Testis (tissue), 3 donors: ENCODE data around the gene NARS2. TPM values are rescaled to one million over a fixed set of nuclear protein-coding genes. Genes with fewer than 3 reads are reported as not detected.

Experiments used
- DNase-seq: peaks from one replicate; pipeline ENCODE4 v3.0.0-alpha.2; 2019
- H3K27ac ChIP-seq, 2 donors: fragments of 200-600 bp; sonication (generic); one replicate each; pipeline ENCODE4 v1.5.1; 2019
- H3K27me3 ChIP-seq: fragments of 200-600 bp; sonication (generic); one replicate; pipeline ENCODE4 v1.5.1; 2019
- H3K36me3 ChIP-seq: fragments of 200-600 bp; sonication (generic); one replicate; pipeline ENCODE4 v1.5.1; 2017; ENCODE audit warnings: low read depth; ENCODE audit errors: missing control alignments
- H3K4me1 ChIP-seq: fragments of 200-600 bp; sonication (generic); one replicate; pipeline ENCODE4 v1.5.1; 2019
- H3K4me3 ChIP-seq, 2 donors: fragments of 200-600 bp; sonication (generic); one replicate each; pipeline ENCODE4 v1.5.1; 2017 to 2019
- H3K9me3 ChIP-seq: fragments of 200-600 bp; sonication (generic); one replicate; pipeline ENCODE4 v1.5.1; 2017
- CTCF ChIP-seq, 3 experiments: fragments of 450-650 bp in 2 of 3; fragments of 200-600 bp in 1 of 3; sonication (generic) in 1 of 3; IDR thresholded peaks; one replicate each; pipeline ENCODE4 v1.5.1; 2016 to 2019; ENCODE audit warnings: antibody characterized with exemption in 3 of 3, mild to moderate bottlenecking in 2 of 3, moderate library complexity in 1 of 3
- POLR2A ChIP-seq: fragments of 450-650 bp; IDR thresholded peaks from one replicate; pipeline ENCODE4 v1.6.1; 2017; ENCODE audit warnings: antibody characterized with exemption, mild to moderate bottlenecking, moderate library complexity
- WGBS, 2 donors: methylation state at CpG; one replicate each; pipeline ENCODE4 v1.1.5; 2018; 5-methylcytosine and 5-hydroxymethylcytosine counted together
- intact Hi-C: fragments of 100-400 bp; cut with DNase I; formaldehyde crosslinking; loops from one replicate; pipeline ENCODE4 v1.15.1; 2023; ENCODE audit warnings: low total_unique reads
- polyA plus RNA-seq: library from polyadenylated mRNA; stranded (reverse); fragments of 350-450 nt; fragmentation: Illumina TruSeq; extraction: RNeasy Lipid Tissue Mini Kit (QIAGEN cat#74804); gene quantifications from one replicate; pipeline ENCODE4 v1.2.3, GENCODE V29; 2014; ENCODE audit warnings: low read depth, low replicate concordance; ENCODE audit not compliant: insufficient read depth
- total RNA-seq, 2 donors: library from RNA; depleted of rRNA; stranded (reverse); fragments of >200 nt; gene quantifications; one replicate each; pipeline ENCODE4 v1.2.3, GENCODE V29; 2016

Gene NARS2
- total and polyA plus RNA-seq, 3 donors from 2014 or later: 9.8 to 22.6 (median 21.3) TPM

GRCh38 chr11:78536933-78537332, 37.7 kb downstream of the NARS2 start:
- H3K4me1 ChIP-seq: no peaks in the 10 kb centered on the region
- H3K27ac ChIP-seq: no peak overlapping the region
- no peaks in the 10 kb centered on the region for H3K9me3 ChIP-seq
- no peaks in the 10 kb centered on the region for H3K27me3 ChIP-seq
- TF ChIP-seq CTCF (IDR thresholded peaks at IDR 0.05) (no peak), POLR2A (no peak)
- H3K36me3 ChIP-seq: no peaks in the 10 kb centered on the region
- DNase-seq: no peak
- H3K4me3 ChIP-seq: no peak overlapping the region
- WGBS, 2 donors: 83 to 90% methylated on average over 6 of the region's 6 CpGs
- intact Hi-C loops: no loop called here

GRCh38 chr11:78535920-78536319, 38.7 kb downstream of the NARS2 start:
- intact Hi-C loops: no loop called here
- no peak for DNase-seq
- H3K4me3 ChIP-seq: no peak overlapping the region
- no peaks in the 10 kb centered on the region for H3K27me3 ChIP-seq
- H3K27ac ChIP-seq: no peak overlapping the region
- H3K36me3 ChIP-seq: no peaks in the 10 kb centered on the region
- no peaks in the 10 kb centered on the region for H3K4me1 ChIP-seq
- 88 to 94% methylated on average over 2 of the region's 2 CpGs for WGBS, 2 donors
- no peak for TF ChIP-seq CTCF (IDR thresholded peaks at IDR 0.05)
- no peak for TF ChIP-seq POLR2A
- H3K9me3 ChIP-seq: no peaks in the 10 kb centered on the region

GRCh38 chr11:78535027-78535426, 39.6 kb downstream of the NARS2 start:
- no peaks in the 10 kb centered on the region for H3K4me1 ChIP-seq
- 93 to 97% methylated on average over 3 of the region's 3 CpGs for WGBS, 2 donors
- no peak overlapping the region for H3K27ac ChIP-seq
- intact Hi-C loops: no loop called here
- no peaks in the 10 kb centered on the region for H3K27me3 ChIP-seq
- no peaks in the 10 kb centered on the region for H3K36me3 ChIP-seq
- H3K4me3 ChIP-seq: no peak overlapping the region
- H3K9me3 ChIP-seq: no peaks in the 10 kb centered on the region
- TF ChIP-seq POLR2A (no peak), CTCF (IDR thresholded peaks at IDR 0.05) (no peak)
- DNase-seq: no peak

GRCh38 chr11:78533399-78533798, 41.3 kb downstream of the NARS2 start:
- Histone ChIP-seq H3K36me3 (no peaks in the 10 kb centered on the region), H3K4me3 (no peak overlapping the region), H3K27ac (no peak overlapping the region), H3K27me3 (no peaks in the 10 kb centered on the region), H3K9me3 (no peaks in the 10 kb centered on the region), H3K4me1 (no peaks in the 10 kb centered on the region)
- no peak for DNase-seq
- TF ChIP-seq CTCF (IDR thresholded peaks at IDR 0.05) (no peak), POLR2A (no peak)
- intact Hi-C loops: no loop called here

- WGBS, 2 donors: 87 to 95% methylated on average over 3 of the region's 3 CpGs
- Histone ChIP-seq H3K36me3 (no peaks in the 10 kb centered on the region), H3K27ac (no peak overlapping the region), H3K4me3 (no peak overlapping the region), H3K4me1 (no peaks in the 10 kb centered on the region), H3K9me3 (no peaks in the 10 kb centered on the region), H3K27me3 (no peaks in the 10 kb centered on the region)
- DNase-seq: no peak
- intact Hi-C loops: no loop called here
- TF ChIP-seq CTCF (IDR thresholded peaks at IDR 0.05): no peak
- no peak for TF ChIP-seq POLR2A
These were observed 41.7 kb downstream of the NARS2 start for GRCh38 chr11:78532991-78533390.
